ENCODE measurements around the gene S100A4.

- no peak for TF ChIP-seq POLR2AphosphoS5 (IDR thresholded peaks at IDR 0.05; ENCODE audit: low read depth, low read length)
- TF ChIP-seq TAF1 (IDR thresholded peaks at IDR 0.05; ENCODE audit: borderline replicate concordance, insufficient read depth, low read length) = no peak
- no peak for TF ChIP-seq SIN3A (IDR thresholded peaks at IDR 0.05; ENCODE audit: borderline replicate concordance, insufficient read depth, low read length)
- no peak for TF ChIP-seq REST (IDR thresholded peaks at IDR 0.05; ENCODE audit: insufficient read depth in 1 of 2, low read depth in 2 of 2, low read length in 2 of 2)
- TF ChIP-seq FOXP2 (optimal IDR thresholded peaks at IDR 0.05; ENCODE audit: borderline replicate concordance, extremely low read depth, extremely low read length, insufficient read depth) = no peak
Observed at GRCh38 chr1:153515504-153516394, 29.9 kb downstream of the S100A4 start.
